D721Med (cell line): ENCODE measurements around the gene SOD2.
"Not testable (repeated sequence)": the region's sequence is repeated elsewhere in the genome, so short reads cannot be mapped to it uniquely, and the experiment has no call there.

Source experiments
- DNase-seq: peaks from one replicate; pipeline ENCODE4 v3.0.0; 2011; ENCODE audit warnings: low spot score; ENCODE audit not compliant: insufficient read length
- FAIRE-seq: peaks from 2 replicates; lab custom pipeline; 2011; peaks lifted over from hg19 to GRCh38; lab: Jason Lieb, UNC
- CTCF ChIP-seq: IDR thresholded peaks from 2 replicates; pipeline ENCODE4 v1.5.1; 2012; ENCODE audit warnings: mild to moderate bottlenecking, control low read depth; ENCODE audit not compliant: insufficient read depth; ENCODE audit errors: missing control alignments

Gene SOD2

DNA sequence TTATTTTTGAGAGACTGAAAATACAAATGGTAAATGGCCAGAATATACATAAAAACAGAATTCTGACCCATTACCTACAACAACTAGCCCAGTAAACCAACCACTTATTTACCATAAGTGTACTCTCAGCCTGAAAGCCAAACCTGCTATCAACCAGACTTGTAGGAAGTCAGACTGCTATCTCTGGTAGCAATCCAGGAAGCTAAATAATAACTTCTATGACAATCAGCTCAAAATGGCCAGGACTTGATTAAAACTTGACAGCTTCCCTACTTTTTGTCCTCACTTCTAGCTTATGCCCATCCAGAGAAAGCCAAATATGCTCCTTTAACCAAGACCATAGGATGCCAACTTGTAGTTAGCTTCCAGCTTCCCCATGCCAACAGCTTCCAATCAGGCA lies 29.6 kb upstream of the SOD2 start:
- DNase-seq (no peak), FAIRE-seq (no peak)

DNA sequence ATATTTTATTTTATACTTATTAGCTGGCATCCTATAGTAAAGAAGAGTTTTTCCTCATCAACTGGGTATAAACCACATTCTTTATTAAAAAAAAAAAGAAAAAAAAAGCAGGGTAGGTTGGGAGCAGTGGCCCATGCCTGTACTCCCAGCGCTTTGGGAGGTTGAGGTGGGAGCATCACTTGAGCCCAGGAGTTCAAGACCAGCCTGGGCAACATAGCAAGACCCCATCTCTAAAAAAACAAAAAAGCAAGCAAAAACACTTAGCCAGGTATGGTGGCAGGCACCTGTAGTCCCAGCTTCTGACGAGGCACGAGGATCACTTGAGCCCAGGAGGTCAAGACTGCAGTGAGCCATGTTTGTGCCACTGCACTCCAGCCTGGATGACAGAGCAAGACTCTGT lies 28.9 kb upstream of the SOD2 start:
- not testable (repeated sequence) for DNase-seq, FAIRE-seq

More for the DNA sequence above, 29.6 kb upstream of the SOD2 start:
- TF ChIP-seq CTCF = no peak

DNA sequence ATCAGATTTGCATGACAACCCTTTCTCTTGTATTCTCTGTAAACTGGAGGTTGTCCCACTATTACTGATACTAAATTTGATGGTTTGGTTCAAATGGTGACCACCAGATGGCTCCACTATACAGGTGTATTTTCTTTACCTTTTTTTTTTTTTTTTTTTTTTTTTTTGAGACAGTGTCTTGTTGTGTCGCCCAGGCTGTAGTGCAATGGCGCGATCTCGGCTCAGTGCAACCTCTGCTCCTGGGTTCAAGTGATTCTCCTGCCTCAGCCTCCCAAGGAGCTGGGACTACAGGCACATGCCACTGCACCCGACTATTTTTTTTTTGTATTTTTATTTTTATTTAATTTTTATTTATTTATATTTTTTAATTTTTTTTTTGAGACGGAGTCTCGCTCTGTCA lies 27.7 kb upstream of the SOD2 start:
- TF ChIP-seq CTCF = peak; percentile 44
- FAIRE-seq (no peak), DNase-seq (no peak)

GRCh38 chr6:159719287-159719686 lies 26.2 kb upstream of the SOD2 start:
- no peak for TF ChIP-seq CTCF
- no peak for FAIRE-seq

GRCh38 chr6:159718634-159719033 lies 25.6 kb upstream of the SOD2 start:
- FAIRE-seq = no peak
- DNase-seq = no peak
- no peak for TF ChIP-seq CTCF

More at GRCh38 chr6:159719287-159719686, 26.2 kb upstream of the SOD2 start:
- DNase-seq = no peak

DNA sequence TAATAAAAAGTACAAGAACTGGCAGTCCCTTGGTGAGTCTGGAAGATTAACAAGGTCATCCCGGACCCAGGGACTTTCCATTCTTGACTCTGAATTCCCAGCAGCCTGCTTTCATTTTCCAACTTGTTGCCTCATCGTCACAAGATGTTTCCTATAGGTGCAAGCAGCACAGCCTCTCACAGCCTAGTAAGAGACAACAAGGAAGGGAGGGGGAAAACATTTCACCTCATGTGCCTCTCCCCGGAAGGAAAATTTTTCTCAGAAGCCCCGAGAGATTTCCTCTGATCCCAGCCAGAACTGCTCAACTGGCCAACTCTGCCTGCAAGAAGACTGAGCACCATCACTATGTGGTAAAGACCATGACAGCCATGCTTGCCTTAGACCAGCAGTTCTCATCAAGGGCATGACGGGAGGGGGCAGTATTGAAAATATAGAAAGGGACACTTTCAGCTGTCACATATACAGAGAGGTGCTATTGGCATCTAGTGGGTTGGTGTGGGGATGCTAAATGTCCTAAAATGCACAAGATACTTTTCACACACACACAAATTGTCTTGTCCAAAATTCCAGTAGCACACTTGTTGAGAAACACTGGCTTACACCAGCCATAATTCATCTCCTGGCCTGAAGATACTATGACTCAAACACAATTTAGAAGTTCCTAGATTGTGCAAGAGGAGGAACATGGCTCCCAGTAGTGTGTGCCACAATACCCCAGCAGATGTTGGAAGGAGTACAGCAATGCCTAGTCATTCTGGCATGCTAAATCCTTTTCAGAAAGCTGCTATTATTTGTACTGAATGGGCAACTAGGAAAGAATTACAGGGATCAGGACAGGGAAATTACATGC lies 23.4 kb upstream of the SOD2 start:
- DNase-seq (no peak), FAIRE-seq (no peak)
- no peak for TF ChIP-seq CTCF

- no peak for TF ChIP-seq CTCF
- DNase-seq (no peak), FAIRE-seq (no peak)
Observed at GRCh38 chr6:159715605-159716004, 22.6 kb upstream of the SOD2 start.
